Sigmoid colon (tissue), 4 donors: ENCODE data around the gene RASD1.

Experiments
- POLR2A ChIP-seq, 2 donors: fragments of 450-650 bp; IDR thresholded peaks; one replicate each; pipeline ENCODE4 v1.6.1; 2016; ENCODE audit warnings: antibody characterized with exemption in 2 of 2, mild to moderate bottlenecking in 2 of 2, moderate library complexity in 2 of 2
- POLR2AphosphoS5 ChIP-seq, 4 donors: sonication (generic); formaldehyde crosslinking; IDR thresholded peaks; one replicate each; pipeline ENCODE4 v1.6.1; 2017; ENCODE audit warnings: antibody characterized with exemption in 4 of 4
- TF ChIP-seq, protein P1 (sequence below), 4 experiments: fragments of 450-650 bp in 3 of 4; fragments of 200-600 bp in 1 of 4; IDR thresholded peaks; one replicate each; pipeline ENCODE4 v1.5.1; 2016 to 2019; ENCODE audit warnings: antibody characterized with exemption in 4 of 4, mild to moderate bottlenecking in 3 of 4, moderate library complexity in 2 of 4

DNA sequence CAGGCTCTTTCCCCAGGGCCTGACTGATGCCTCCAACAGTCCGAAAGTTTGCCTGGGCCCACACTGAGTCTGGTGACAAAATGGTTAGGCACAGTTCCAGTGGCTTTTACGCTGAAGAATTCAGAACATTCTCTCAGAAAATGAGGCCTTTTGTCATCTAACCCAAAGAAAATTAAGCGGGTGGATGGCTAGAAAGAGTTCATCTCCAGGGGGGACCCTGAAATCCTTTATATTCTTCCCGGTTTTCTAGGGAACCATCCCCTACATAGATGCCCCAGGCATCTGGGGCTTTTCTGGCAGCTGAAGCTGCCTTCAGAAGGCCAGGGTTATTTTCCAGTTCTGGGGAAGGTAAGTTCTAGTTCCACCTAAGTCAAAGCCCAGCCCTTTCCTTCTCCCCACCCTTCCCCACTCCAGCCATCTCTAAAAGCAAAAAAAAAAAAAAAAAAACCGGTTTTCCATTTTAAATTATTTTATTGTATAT is 2.2 kb downstream of the RASD1 start:
- TF ChIP-seq, protein P1, sequence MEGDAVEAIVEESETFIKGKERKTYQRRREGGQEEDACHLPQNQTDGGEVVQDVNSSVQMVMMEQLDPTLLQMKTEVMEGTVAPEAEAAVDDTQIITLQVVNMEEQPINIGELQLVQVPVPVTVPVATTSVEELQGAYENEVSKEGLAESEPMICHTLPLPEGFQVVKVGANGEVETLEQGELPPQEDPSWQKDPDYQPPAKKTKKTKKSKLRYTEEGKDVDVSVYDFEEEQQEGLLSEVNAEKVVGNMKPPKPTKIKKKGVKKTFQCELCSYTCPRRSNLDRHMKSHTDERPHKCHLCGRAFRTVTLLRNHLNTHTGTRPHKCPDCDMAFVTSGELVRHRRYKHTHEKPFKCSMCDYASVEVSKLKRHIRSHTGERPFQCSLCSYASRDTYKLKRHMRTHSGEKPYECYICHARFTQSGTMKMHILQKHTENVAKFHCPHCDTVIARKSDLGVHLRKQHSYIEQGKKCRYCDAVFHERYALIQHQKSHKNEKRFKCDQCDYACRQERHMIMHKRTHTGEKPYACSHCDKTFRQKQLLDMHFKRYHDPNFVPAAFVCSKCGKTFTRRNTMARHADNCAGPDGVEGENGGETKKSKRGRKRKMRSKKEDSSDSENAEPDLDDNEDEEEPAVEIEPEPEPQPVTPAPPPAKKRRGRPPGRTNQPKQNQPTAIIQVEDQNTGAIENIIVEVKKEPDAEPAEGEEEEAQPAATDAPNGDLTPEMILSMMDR (IDR thresholded peaks at IDR 0.05), result no peak
- no peak for TF ChIP-seq POLR2A (IDR thresholded peaks at IDR 0.05)
- no peak for TF ChIP-seq POLR2AphosphoS5 (IDR thresholded peaks at IDR 0.05)
